ENCODE results near the gene BRPF1.

- TF ChIP-seq CTCF (conservative IDR thresholded peaks at IDR 0.05; ENCODE audit: low read length): no peak
- TF ChIP-seq EZH2phosphoT487 (IDR thresholded peaks at IDR 0.05; ENCODE audit: borderline replicate concordance): no peak
Measured at GRCh38 chr3:9765865-9766264, 34.3 kb downstream of the BRPF1 start.

Data from Loucy (cell line).